ENCODE data around the gene METTL16.

Gene METTL16

GRCh38 chr17:2369551-2370210 is 142.0 kb downstream of the METTL16 start:
- DNase-seq: no peak
- Histone ChIP-seq H3K27ac (ENCODE audit: insufficient read depth, low read length, poor library complexity, severe bottlenecking) (no peak overlapping the region), H3K36me3 (ENCODE audit: control insufficient read depth, insufficient read depth, low read length) (peaks cover 32% of the 10 kb centered on the region)

GRCh38 chr17:2369039-2369438 is 142.6 kb downstream of the METTL16 start:
- H3K9me3 ChIP-seq (ENCODE audit: control insufficient read depth, low read length): no peaks in the 10 kb centered on the region
- no peaks in the 10 kb centered on the region for H3K27me3 ChIP-seq (replicated peaks; ENCODE audit: control insufficient read depth, insufficient read depth, low read length, poor library complexity, severe bottlenecking)
- no peak overlapping the region for H3K27ac ChIP-seq (ENCODE audit: insufficient read depth, low read length, poor library complexity, severe bottlenecking)
- H3K4me1 ChIP-seq (ENCODE audit: control insufficient read depth, insufficient read depth, low read length, poor library complexity, severe bottlenecking): no peaks in the 10 kb centered on the region
- no peak overlapping the region for H3K4me3 ChIP-seq (ENCODE audit: insufficient read depth, low read depth, low read length, poor library complexity, severe bottlenecking)
- peaks cover 38% of the 10 kb centered on the region for H3K36me3 ChIP-seq (ENCODE audit: control insufficient read depth, insufficient read depth, low read length)
- DNase-seq: no peak

More at GRCh38 chr17:2369551-2370210, 142.0 kb downstream of the METTL16 start:
- no peak overlapping the region for H3K4me3 ChIP-seq (ENCODE audit: insufficient read depth, low read depth, low read length, poor library complexity, severe bottlenecking)
- no peaks in the 10 kb centered on the region for H3K27me3 ChIP-seq (replicated peaks; ENCODE audit: control insufficient read depth, insufficient read depth, low read length, poor library complexity, severe bottlenecking)
- no peaks in the 10 kb centered on the region for H3K4me1 ChIP-seq (ENCODE audit: control insufficient read depth, insufficient read depth, low read length, poor library complexity, severe bottlenecking)
- H3K9me3 ChIP-seq (ENCODE audit: control insufficient read depth, low read length): no peaks in the 10 kb centered on the region

GRCh38 chr17:2368359-2368758 is 143.3 kb downstream of the METTL16 start:
- peaks cover 41% of the 10 kb centered on the region for H3K36me3 ChIP-seq (ENCODE audit: control insufficient read depth, insufficient read depth, low read length)

GRCh38 chr17:2366747-2367494 is 144.8 kb downstream of the METTL16 start:
- Histone ChIP-seq H3K4me1 (ENCODE audit: control insufficient read depth, insufficient read depth, low read length, poor library complexity, severe bottlenecking) (no peaks in the 10 kb centered on the region), H3K4me3 (ENCODE audit: insufficient read depth, low read depth, low read length, poor library complexity, severe bottlenecking) (no peak overlapping the region), H3K27me3 (replicated peaks; ENCODE audit: control insufficient read depth, insufficient read depth, low read length, poor library complexity, severe bottlenecking) (no peaks in the 10 kb centered on the region), H3K36me3 (ENCODE audit: control insufficient read depth, insufficient read depth, low read length) (peaks cover 41% of the 10 kb centered on the region), H3K9me3 (ENCODE audit: control insufficient read depth, low read length) (no peaks in the 10 kb centered on the region), H3K27ac (ENCODE audit: insufficient read depth, low read length, poor library complexity, severe bottlenecking) (no peak overlapping the region)
- DNase-seq: no peak

More at GRCh38 chr17:2368359-2368758, 143.3 kb downstream of the METTL16 start:
- no peaks in the 10 kb centered on the region for H3K27me3 ChIP-seq (replicated peaks; ENCODE audit: control insufficient read depth, insufficient read depth, low read length, poor library complexity, severe bottlenecking)
- H3K27ac ChIP-seq (ENCODE audit: insufficient read depth, low read length, poor library complexity, severe bottlenecking): no peak overlapping the region
- H3K9me3 ChIP-seq (ENCODE audit: control insufficient read depth, low read length): no peaks in the 10 kb centered on the region
- no peak for DNase-seq
- H3K4me3 ChIP-seq (ENCODE audit: insufficient read depth, low read depth, low read length, poor library complexity, severe bottlenecking): no peak overlapping the region
- H3K4me1 ChIP-seq (ENCODE audit: control insufficient read depth, insufficient read depth, low read length, poor library complexity, severe bottlenecking): no peaks in the 10 kb centered on the region

Measured in effector memory CD4-positive, alpha-beta T cell (primary cell).